ENCODE data around the gene CBFA2T2. TPM values are rescaled to one million over a fixed set of nuclear protein-coding genes. Genes with fewer than 3 reads are reported as not detected.

CBFA2T2 gene
- polyA plus RNA-seq, 4 donors = 21.5 to 31.5 (median 26.1) TPM

DNA sequence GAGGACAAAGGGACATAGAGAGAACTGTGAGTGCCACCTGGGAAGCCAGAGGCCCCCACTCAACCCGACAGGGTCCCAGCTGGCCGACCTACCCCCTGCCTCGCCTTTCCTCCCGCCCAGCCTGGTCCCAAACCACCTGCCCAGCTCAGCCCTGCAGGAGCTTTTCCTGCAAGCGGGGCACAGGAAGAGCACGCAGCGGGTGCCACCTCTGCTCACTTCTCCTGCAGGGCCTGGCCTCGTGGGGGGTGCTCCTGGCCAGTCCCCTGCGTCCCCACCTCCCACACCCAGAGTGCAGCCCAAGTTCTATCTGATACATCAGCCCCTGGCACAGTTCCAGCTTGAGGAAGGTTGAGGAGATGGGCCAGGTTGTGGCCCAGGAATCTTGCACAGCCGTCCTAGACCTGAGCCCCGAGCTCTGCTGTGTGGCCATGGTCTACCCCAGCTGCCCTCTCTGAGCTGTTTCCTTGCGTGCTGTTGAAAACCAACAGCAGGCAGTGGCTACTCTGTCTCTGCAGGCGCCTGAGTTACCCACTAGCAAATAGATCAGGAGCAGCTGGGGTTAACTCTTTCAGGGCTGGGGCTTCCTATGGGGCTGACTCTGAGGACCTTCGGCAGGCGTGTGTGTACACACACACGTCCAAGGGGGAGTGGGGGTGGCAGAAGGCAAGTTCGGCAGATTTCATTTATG, 182.7 kb downstream of the CBFA2T2 start:
- no peak for DNase-seq (ENCODE audit: low read depth in 4 of 4, low spot score in 3 of 4)

DNA sequence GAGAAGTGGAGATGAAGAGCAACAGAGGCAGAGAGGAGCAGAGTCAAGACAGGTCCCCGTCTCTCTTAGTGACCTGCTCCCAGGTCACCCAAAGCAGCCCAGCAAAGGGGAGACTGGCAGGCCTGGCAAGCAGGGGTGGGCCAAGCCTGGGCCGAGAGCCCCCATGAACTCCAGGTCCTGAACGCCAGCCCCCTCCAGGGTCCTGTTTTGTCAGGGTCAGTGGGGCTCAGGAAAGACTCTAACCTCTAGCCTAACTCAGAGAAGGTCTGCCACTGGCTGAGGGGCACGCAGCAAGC, 183.2 kb downstream of the CBFA2T2 start:
- no peak for DNase-seq (ENCODE audit: low read depth in 4 of 4, low spot score in 3 of 4)

- no peak for DNase-seq (ENCODE audit: low read depth in 4 of 4, low spot score in 3 of 4)
Measured at GRCh38 chr20:33673410-33674293, 183.8 kb downstream of the CBFA2T2 start.

GRCh38 chr20:33674294-33675135, 184.6 kb downstream of the CBFA2T2 start, which contains the start of gene NECAB3:
NECAB3 (minus strand) TSS chr20:33674428; CDS start chr20:33674352, 76 bp downstream.
- no peak for DNase-seq (ENCODE audit: low read depth in 4 of 4, low spot score in 3 of 4)

GRCh38 chr20:33675136-33675959, 185.5 kb downstream of the CBFA2T2 start:
- no peak for DNase-seq (ENCODE audit: low read depth in 4 of 4, low spot score in 3 of 4)

- DNase-seq (ENCODE audit: low read depth in 4 of 4, low spot score in 3 of 4) = no peak
Measured at GRCh38 chr20:33676121-33676520, 186.2 kb downstream of the CBFA2T2 start.

DNA sequence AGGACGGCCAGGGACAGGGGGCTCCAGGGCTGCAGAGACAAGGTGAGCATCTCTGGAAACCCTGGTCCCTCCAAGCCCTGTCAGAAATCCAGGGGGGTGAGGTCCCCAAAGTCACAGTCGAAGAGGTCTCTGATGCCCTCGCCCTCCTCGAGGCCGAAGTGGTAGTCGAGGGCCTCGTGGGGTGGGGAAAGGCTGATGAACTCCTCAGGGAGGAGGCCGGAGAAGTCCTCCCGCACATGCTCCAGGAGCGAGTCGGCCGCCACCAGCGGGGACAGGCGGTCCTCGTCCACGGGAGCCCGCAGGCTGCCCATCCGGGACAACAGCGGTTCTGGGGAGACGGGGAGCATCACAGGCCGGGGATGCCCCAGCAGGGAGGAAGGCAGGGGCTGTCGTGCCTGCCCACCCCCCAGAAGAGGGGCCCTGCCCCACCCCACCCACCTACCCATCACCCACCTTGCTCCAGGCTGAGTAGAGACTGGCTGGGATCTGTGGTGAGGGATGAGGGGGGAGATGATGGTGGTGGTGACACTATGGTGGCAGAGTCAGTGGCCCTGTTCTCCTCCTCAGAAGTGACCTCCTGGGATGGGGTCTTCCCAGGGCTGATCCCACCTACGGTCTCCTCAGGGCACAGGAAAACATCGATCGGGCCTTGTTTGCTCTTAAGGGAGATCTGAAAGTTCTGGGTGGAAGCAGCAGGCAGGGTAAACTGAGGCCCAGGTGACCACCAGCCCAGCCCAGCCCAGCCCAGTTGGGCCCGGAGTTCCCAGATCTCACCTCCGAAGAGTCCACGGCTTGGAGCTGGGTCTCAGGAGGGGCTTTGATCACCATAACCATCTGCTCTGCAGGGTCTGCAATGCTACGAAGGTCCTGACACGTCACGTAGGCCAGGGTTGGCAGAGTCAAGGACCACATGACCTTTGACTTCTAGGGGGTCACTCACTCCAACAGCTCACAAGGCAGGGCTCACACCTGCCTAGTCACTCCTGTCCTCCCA, 187.1 kb downstream of the CBFA2T2 start:
- DNase-seq (ENCODE audit: low read depth in 4 of 4, low spot score in 3 of 4) = no peak

DNA sequence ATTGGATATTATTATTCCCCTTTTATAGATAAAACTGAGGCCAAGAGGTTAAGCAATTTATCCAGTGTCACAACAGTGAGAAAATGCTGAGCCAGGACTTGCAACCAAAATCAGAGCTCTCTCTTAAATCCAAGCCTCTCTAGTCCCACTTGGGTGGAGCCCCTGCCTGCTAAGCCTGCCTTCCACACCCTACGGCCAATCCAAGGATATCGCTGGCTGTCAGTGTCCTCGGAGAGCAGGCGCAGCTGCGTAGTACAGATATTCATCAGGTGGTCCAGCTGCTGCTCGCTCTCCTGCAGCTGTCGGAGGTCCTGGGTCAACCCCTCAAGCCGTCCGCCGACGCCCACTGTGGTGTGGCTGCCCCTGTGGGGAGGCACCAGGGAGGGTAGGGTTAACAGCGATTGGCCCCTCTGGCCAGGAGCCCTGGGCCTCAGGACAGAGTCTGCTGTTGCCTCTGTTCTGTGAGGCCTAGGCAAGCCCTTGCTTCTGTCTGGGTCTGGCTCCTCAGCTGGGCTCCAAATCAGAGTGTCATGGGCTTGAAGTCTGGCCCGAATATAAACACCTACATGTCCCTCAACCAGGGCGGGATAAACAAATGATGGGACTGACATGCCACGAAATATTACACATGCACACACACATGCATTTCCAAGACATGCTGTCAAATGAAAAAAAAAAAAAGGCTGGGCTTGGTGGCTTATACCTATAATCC, 188.3 kb downstream of the CBFA2T2 start:
- no peak for DNase-seq (ENCODE audit: low read depth in 4 of 4, low spot score in 3 of 4)

GRCh38 chr20:33679758-33680485, 190.0 kb downstream of the CBFA2T2 start:
- no peak for DNase-seq (ENCODE audit: low read depth in 4 of 4, low spot score in 3 of 4)

- no peak for DNase-seq (ENCODE audit: low read depth in 4 of 4, low spot score in 3 of 4)
Measured at GRCh38 chr20:33680686-33681085, 190.8 kb downstream of the CBFA2T2 start.

DNA sequence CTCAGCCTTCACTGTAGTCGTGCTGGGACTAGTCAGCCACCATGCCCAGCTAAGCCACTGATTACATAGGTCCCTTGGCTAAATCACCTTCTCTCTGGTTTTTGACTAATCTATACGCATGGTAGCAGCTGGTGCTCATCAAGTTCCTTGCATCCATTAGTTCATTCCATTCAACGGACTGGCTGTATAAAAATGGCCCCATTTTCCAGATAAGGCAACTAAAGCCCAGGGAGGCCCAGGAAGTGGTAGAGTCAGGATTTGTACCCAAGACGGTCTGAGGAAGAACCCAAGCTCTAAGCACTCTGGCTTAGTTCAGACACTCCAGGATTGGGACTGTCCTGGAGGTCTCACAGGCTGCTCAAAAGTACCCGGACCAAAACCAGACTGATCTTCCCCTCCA, 191.4 kb downstream of the CBFA2T2 start:
- DNase-seq (ENCODE audit: low read depth in 4 of 4, low spot score in 3 of 4) = no peak

GRCh38 chr20:33681728-33682353, 191.9 kb downstream of the CBFA2T2 start:
- no peak for DNase-seq (ENCODE audit: low read depth in 4 of 4, low spot score in 3 of 4)

- no peak for DNase-seq (ENCODE audit: low read depth in 4 of 4, low spot score in 3 of 4)
Measured at GRCh38 chr20:33684533-33685327, 194.8 kb downstream of the CBFA2T2 start.

GRCh38 chr20:33685328-33686099, 195.6 kb downstream of the CBFA2T2 start:
- no peak for DNase-seq (ENCODE audit: low read depth in 4 of 4, low spot score in 3 of 4)

- peak in 3 of 4 donors; percentile 79 to 82 (median 82) for DNase-seq (ENCODE audit: low read depth in 4 of 4, low spot score in 3 of 4)
Measured at GRCh38 chr20:33686100-33686983, 196.4 kb downstream of the CBFA2T2 start, which contains the start of gene E2F1. E2F1 (minus strand) TSS chr20:33686385; CDS start chr20:33686264, 121 bp downstream.
